HG02884 (cell line): Measurements from ENCODE around the gene C1QTNF9.
"Not testable (repeated sequence)": the region's sequence is repeated elsewhere in the genome, so short reads cannot be mapped to it uniquely, and the experiment has no call there.

ENCODE experiments used
- ATAC-seq: cut with Tn5 transposase; IDR thresholded peaks from one replicate; pipeline ENCODE4 v1.9.1; 2021; ENCODE audit warnings: mild to moderate bottlenecking, moderate library complexity; ENCODE audit not compliant: unreplicated experiment

The C1QTNF9 gene

DNA sequence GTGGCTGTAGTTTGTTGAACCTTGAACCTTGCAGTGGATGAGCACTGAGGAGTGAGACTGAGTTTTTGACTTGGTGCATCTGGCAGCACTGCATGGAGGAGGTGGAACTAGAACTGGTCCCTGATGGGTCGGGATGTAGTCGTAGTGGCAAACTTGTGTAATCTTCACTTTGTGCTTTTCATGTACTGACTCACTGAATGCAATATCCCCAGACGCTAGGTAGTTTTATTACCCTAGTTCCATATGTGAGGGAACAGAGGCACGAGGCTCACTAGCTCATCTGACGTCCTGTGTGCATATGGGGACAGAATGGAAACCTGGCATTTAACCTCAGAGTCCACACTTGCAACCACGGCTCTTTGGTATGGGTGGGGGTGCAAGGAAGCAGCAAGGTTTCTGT is 10.3 kb downstream of the C1QTNF9 start:
- not testable (repeated sequence) for ATAC-seq

DNA sequence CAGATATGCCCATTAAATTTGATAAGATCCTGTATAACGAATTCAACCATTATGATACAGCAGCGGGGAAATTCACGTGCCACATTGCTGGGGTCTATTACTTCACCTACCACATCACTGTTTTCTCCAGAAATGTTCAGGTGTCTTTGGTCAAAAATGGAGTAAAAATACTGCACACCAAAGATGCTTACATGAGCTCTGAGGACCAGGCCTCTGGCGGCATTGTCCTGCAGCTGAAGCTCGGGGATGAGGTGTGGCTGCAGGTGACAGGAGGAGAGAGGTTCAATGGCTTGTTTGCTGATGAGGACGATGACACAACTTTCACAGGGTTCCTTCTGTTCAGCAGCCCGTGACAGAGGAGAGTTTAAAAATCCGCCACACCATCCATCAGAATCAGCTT is 12.0 kb downstream of the C1QTNF9 start:
- not testable (repeated sequence) for ATAC-seq

DNA sequence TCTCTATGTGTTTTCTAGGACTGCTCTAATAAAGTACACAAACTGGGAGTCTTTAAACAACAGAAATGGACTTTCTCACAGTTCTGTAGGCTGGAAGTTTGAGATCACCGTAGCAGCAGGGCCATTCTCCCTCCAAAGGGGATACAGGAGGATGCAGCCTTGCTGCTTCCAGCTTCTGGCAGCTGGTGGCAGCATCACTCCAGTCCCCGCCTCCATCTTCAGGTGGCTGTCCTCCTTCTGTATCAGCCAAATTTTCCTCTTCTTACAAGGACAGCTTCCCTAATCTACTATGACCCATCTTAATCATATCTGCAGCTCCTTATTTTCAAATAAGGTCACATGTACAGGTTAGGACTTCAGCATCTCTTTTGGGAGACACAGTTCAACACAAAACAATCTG is 13.1 kb downstream of the C1QTNF9 start:
- not testable (repeated sequence) for ATAC-seq

DNA sequence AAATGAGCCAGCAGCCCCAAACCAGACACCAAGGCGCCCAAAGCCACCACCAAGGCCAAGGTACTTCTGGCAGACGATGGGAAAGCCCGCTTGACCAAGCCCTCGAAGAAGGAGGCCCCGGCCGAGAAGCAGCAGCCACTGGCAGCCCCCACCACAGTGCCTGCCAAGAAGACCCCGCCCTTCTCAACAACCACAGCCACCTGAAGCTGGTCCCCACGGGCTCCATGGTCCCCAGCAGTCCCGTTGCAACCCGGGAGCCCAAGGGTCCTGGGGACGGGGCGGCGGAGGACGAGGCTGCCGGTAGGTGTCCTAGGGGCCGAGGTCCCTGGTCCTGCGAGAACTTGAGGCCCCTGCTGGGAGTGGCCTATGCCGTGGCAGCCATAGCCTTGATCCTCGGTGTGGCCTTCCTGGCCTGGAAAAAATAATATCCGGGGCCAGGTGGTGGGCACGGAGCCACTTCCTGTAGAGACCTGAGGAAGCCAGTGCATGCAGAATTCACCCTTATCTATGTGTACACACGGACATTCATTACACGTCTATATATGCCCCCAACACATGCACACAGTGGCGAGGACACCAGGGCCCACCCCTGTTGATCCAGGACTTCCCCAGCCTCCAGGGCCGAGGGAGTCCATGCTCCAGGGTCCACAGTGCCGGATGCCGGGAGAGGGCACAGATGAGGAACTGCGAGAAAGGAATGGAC is 13.8 kb downstream of the C1QTNF9 start:
- ATAC-seq = no peak

DNA sequence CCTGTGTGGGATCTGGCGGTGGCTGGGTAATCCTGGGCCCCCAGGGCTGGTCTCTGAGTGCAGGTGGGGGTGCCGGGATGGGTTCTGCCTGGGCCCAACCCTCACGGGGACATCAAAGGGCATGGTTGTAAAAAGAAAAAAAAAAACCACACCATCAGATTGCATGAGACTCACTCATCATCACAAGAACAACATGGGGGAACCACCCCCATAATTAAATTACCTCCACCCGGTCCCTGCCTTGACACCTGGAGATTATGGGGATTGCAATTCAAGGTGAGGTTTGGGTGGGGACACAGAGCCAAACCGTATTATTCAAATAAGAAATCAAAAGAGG is 14.3 kb downstream of the C1QTNF9 start:
- ATAC-seq = no peak

DNA sequence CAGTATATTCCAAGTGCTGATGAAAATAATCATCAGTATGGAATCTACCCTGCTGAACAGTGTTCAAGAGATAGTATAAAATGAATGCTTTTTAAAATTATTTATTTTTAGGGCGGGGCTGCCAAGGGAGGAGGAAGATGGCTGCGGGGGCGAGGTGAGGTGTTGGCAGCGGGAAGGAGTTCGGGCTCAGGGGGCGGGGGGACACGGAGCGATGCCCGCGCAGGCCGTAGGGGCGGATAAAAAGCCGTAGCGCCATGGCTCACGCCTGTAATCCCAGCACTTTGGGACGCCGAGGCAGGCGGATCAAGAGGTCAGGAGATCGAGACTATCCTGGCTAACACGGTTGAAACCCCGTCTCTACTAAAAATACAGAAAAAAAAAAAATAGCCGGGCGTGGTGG is 18.2 kb downstream of the C1QTNF9 start:
- ATAC-seq = not testable (repeated sequence)

DNA sequence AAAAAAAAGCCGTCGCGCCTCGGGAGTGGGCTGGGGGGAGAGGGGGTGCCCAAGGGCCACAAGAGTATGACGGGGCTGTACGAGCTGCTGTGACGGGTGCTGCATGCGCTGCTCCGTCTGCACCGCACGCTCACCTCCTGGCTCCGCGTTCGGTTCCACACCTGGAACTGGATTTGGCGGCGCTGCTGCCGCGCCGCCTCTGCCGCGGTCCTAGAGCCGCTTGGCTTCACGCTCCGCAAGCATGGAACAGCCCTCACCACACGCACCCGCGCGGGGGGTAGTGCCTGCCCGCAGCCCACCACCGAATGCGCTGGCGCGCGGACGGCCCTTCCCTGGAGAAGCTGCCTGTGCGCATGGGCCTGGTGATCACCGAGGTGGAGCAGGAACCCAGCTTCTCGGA is 18.8 kb downstream of the C1QTNF9 start:
- ATAC-seq = no peak

DNA sequence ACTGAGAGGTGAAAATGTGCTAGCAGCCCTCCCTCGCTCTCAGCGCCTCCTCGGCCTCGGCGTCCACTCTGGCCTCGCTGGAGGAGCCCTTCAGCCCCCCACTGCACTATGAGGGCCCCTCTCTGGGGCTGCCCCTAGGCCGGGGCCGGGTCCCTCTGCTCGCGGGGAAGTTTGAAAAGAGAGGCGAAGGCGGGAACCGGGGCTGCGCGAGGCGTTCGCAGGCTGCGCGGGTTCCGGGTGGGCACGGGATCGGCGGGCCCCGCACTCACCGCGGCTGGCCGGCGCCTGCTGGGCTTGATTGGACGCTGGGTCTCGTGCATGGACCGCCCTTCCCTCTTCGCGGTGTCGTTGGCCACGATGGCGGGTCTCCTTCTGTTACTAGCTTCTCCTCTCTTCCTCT is 29.3 kb downstream of the C1QTNF9 start:
- no peak for ATAC-seq

DNA sequence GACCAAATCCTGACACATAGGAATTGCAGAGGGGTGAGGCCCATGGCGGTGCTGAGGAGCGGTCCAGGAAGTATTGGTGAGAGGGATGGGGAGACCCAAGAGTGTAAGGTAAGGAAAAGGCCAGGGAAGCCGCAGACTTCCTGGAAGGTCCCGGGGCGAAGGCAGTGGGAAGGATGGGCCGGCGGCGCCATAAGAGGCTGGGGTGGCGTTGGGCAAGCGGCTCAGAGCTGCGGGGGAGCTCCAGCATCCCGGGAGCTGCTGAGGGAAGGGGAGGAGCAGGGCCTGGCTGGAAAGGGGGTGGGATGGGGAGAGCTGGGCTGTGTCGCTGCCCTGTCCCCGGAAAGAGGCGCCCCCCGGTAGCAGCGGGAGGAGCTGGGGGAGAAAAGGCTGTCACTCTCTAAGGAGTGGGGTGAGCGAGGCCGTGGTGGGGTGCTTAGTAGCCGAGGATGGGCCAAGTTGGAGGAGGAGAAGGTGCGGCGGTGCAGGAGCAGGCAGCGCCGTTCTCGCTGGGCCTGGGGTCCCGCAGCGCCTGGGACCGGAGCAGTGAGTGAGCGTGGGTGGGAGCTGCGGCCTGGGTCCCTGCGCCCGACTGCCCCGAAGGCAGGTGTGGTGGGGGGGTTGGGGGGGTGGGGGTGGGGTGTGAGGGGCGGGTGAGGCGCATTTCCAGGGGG is 30.7 kb downstream of the C1QTNF9 start:
- ATAC-seq = no peak

DNA sequence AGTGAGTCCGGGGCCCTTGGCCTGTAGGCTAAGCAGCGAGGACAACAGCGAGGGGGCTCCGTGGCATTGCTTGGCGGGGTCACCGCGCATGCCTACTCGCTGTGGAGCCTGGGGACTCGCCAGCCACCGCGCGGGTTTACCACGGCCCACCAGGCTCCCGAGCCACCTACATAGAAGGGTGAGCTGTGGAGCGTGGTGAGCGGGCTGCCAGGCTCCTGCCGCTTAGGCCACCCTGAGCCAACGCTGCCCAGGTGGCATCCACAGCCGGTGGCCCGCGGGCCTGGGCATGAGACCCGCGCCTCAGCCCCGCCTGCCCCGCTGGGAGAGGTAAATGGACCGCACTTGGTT is 31.2 kb downstream of the C1QTNF9 start:
- no peak for ATAC-seq

DNA sequence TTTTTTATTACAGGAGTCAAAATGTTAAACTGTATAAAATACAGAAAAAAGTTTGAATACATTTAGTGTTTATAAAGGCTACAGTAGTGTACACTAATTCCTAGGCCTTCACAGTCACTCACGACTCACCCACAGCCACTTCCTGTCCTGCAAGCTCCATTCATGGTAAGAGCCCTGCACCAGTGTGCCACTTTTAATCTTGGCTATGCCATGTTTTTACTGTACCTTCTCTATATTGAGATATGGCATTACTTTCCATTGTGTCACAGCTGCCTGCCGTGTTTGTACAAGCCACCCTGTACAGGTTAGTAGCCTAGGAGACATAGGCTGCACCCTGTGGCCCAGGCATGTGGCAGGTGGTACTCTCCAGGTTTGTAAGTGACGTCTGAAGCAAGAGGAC is 32.1 kb downstream of the C1QTNF9 start:
- no peak for ATAC-seq

DNA sequence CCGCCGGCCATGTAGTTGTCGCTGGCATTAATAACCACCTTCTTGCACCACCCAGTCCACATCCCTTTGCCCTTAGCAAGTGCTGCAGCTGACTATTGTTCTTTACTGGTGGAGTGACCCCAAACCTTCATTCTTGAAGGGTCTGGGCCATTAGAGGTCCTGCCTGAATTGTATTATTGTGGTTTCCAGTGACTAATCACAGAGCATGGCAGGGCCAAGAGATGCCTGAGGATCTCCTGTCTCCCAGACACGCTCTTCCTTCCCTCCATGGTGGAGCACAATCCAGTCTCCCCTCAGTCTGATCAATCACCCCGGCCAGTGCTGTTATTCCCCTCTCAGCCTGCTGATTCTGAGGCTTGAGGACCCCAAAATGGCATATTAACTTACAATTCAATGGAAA is 39.0 kb downstream of the C1QTNF9 start:
- no peak for ATAC-seq

DNA sequence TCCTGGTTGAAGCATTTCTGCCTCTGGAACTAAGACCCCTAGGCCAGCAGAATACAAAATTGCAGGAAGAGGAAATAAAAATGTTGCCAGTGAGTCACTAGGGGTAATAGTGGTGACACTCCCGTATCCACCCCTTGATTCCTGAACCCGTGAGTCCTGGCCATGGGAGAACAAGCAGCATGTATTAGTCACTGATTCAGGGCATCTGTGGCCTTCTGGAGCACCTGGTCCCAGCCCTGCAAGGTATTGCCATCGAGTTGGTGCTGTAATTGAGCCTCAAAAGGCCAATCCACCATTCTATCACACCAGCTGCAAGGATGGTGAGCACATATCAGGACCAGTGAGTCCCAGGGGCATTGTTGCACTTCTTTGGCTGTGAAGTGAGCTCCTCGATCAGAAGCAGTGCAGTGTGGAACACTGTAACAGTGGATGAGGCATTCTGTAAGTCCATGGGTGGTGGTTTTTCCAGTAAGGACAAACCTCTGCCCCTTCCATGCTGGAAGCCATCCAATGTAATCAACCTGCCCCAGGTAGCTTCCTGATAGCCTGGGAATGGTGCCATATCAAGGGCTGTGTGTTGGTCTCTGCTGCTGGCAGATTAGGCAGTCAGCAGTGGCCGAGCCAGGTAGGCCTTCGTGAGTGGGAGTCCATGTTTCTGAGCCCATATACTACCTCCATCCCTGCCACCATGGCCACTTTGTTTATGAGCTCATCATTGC is 39.6 kb downstream of the C1QTNF9 start:
- no peak for ATAC-seq

DNA sequence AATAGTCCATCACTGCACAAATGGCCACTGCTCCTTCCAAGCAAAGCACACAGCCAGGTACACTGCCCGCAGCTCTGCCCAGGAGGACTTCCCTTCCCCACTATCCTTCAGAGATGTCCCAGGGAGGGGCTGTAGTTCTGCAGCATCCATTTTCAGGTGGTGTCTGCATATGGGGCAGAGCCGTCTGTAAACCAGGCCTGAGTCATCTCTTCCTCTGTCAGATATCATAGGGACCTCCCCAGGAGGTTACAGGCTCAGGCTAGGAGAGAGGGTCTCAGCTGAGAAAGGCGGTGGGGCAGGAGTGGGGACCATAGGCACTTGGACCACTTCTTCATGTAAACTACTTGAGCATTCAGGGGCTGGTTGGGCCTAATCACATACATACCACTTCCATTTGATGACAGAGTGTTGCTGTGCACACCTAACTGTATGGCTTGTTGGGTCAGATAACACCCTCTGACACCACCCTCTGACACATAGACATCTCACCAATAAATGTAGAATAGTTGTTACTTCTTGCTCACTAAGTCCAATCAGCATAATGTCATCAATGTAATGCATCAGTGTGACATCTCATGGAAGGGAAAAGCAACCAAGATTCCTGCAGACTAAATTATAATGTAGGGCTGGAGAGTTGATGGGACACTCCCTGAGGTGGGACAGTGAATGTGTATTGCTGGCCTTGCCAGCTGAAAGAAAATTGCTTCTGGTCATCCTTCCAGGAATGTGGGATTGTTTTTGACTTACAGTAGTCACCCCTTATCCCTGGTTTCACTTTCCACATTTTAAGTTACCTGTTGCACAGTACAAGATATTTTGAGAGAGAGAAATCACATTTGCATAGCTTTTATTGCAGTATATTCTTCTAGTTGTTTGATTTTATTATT is 40.6 kb downstream of the C1QTNF9 start:
- ATAC-seq = not testable (repeated sequence)

DNA sequence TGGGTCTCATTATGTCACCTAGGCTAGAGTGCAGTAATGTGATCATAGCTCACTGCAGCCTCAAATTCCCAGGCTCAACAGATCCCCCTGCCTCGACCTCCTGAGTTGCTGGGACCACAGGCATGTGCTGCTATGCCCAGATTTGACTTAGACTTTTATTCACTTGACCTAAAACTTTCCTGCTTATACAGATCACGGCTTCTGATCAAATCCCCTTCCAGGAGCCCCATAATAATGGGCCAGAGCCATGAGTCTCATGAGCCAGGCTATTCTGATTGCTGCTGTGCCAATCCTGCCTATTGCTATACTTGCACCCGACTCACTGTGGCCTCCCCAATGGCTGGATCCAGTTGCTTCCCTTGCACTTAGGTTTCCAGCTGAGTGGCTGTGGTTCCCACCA is 42.0 kb downstream of the C1QTNF9 start:
- ATAC-seq = no peak

DNA sequence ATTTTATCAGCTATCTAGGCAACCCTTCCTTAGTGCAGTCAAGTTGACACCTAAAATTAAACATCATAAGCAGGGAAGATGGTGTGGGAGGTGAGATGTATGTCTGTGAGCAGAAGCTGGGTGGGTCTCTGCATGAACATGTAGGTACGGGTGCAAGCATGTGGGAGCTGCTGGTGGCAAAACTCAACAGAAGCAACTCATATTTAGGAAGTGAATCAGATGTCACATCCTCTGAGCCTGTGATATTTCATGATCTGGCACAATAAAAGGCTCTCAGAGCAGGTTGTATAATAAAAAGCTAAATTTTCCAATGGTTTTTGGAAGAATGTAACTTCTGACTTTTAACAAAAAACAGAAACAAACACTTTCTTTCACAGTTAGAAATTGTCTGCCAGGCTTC is 44.4 kb downstream of the C1QTNF9 start:
- no peak for ATAC-seq

DNA sequence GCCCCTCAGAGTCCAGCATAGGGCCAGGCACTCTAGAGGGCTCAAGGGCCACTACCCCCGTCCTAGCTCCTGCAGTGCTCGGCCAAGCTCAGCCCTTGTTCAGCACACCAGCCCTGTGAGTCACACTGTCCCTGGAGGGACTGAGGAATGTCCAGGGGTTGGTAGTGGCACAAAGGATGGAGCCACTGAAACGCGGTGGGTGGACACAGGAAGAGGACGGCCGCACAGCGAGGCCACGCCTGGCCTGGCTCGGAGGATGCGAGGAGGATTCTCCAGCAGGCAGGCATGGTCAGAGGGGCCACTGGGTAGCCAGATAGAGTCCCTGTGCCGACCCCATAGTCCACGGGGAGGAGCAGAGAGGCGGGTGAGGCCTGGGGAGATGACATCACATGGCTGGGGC is 45.7 kb downstream of the C1QTNF9 start:
- no peak for ATAC-seq

DNA sequence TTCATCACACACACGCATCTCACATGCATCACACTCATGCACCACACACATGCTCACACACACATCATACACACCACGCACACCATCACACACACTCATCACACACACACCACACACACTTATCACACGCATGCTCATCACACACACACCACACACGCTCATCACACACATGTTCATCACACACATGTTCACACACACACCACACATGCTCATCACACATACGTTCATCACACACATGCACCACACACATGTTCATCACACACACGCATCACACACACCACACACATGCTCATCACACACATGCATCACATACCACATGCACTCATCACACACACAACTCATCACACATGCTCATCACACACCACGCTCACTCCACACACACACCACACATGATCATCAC is 46.9 kb downstream of the C1QTNF9 start:
- no peak for ATAC-seq

DNA sequence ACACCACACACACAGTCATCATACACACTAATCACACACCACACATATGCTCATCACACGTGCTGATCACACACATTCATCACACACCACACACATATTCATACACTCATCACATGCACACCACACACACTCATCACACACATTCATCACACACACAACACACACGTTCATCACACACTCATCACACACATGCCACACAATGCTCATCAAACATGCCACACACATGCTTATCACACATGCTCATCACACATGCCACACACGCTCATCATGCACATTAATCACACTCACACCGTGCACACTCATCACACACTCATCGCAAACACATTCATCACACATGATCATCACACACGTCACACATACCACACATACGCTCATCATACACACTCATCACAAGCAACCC is 47.5 kb downstream of the C1QTNF9 start:
- no peak for ATAC-seq

DNA sequence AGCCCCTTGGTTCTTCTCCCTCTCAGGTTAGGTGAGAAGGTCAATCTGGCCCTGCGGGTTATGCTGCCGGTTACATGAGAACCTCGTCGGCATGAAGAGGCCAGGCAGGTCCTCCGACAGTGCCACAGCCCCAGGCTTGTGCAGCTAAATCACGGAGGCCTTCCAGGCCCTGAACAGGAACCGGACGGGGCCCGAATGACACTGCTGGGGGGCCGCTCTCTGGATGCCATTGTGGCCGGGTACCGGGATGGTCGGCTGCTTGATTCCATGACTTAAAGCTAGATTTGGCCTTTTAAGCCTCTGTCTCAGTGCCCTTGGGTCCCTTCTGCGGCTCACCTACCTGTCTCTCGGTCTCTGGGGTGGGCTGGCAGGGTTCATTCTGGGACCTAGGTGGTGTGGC is 48.4 kb downstream of the C1QTNF9 start:
- ATAC-seq = no peak

DNA sequence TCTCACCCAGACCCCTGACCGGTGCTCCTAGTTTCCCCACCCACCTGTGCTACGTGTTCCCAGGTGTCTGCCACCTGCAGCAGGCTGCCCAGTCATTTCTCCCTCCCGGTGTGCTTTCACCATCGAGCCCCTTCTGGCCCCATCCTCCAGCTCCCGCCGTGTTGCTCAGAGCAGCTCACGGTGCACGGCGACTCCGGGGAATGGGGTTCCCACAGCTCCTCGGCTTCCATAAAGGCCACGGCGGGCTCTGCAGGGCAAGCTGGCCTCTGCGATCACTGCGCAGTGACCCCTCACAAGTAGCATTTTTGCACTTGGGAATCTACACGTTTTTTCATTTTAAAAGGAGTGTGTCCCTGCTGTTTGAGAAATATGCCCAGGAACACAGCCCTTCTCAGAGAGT is 49.5 kb downstream of the C1QTNF9 start:
- not testable (repeated sequence) for ATAC-seq
